HG03521 (cell line): Measurements from ENCODE around the gene EFNB1.

Source experiments
- ATAC-seq: cut with Tn5 transposase; IDR thresholded peaks from one replicate; pipeline ENCODE4 v1.9.1; 2021; ENCODE audit warnings: mild to moderate bottlenecking, moderate library complexity; ENCODE audit not compliant: unreplicated experiment

Gene EFNB1

DNA sequence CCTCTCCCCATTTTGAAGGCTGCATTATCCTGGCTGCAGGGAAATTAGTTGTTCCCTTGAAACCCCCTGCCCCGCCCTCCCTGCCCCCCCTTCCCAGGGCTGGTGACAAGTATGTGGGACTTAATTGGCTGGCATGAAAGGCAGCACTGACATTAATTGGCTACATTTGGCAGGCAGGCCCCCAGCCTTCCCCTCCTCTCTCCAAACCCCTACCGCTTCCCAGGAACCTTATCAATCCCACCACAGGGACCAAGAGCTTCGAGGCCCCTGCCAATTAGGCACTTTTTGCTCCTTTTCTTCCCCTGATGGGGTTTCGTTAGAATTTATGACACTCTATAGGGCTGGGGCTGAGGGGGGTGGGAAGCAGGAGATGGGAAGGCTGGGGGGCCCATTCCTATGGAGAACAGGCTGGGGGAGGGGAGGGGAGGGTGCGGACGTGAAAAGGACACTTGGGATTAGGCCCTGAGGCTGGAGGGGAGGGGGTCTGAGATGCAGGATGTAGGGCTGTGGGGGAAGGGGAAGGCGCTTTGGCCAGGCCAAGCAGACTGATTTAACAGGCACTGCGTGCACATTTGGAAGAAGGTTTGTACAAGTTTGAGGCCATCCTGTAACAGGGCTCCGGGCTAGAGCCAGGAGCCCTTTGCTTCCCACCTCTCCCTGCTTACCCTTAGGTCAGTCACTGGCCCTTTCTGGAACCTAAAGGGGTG is 52.2 kb downstream of the EFNB1 start:
- ATAC-seq, result no peak

DNA sequence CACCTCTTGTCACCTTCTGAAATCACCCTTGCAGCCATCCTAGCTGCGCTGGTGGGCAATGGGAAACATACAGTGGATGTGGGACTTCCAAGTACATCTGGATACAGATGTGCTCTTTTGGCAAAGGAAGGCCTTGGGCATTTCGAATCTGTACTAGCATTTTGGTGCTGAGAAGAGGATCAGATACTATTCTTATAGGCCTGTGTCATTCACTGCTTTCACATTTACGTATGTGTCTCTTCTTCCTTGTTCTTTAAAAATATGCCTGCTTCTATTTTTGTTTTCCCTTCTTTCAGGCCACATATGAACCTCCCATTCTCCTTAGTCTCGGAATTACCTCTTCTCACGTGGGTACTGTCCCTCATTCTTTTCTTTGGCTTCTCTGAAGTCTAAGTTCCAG is 53.1 kb downstream of the EFNB1 start:
- ATAC-seq, result no peak

DNA sequence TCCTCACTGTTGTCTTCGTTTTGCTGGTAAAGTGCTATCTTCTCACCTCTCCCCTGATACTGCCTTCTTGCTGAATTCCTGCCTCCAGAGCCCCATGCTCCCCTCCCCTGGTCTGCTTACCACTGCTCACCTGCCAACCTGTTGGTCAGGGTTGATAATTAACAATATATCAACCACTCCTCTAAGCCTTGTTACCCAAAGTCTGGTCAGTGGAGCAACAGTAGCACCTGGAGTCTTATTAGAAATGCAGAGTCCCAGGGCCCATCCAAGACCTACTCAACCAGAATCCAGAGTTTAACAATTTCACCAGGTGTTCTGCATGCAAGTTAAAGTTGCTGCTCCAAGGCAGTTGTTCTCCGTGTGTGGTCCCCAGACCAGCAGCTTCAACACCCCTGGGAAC is 55.0 kb downstream of the EFNB1 start:
- ATAC-seq, result no peak

DNA sequence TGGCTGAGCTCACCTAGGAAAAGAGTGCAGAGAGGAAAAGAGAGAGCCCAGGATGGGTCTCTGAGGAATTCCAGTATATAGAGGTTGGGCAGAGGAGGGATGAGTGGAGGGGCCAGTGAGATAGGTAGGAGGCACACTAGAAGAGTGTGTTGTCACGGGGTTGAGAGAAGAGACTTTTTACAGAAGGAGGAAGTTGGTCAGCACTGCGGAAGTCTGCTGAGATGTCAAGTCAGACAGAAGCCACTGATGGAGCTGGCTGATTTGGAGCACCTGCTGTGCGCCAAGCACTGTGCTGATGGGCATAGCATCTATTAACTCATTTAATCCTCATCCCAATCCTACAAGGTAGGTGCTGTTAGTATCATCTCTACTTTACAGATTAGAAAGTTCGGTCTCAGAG is 60.4 kb downstream of the EFNB1 start:
- ATAC-seq, result no peak
